Medulla oblongata (tissue), 1 donor: Measurements from ENCODE around the gene RAMAC.
"Not testable (repeated sequence)": the region's sequence is repeated elsewhere in the genome, so short reads cannot be mapped to it uniquely, and the experiment has no call there.

Experiments
- DNase-seq: peaks from one replicate; pipeline ENCODE4 v3.0.0-alpha.2; 2015; ENCODE audit errors: extremely low spot score

Gene RAMAC

GRCh38 chr15:83014205-83014653 lies 28.2 kb downstream of the RAMAC start:
- no peak for DNase-seq

- no peak for DNase-seq
Observed at GRCh38 chr15:83015361-83015760, 29.4 kb downstream of the RAMAC start.

GRCh38 chr15:83016906-83017305 lies 30.9 kb downstream of the RAMAC start:
- no peak for DNase-seq

GRCh38 chr15:83018436-83018835 lies 32.4 kb downstream of the RAMAC start:
- peak; percentile 10 for DNase-seq

GRCh38 chr15:83030021-83030420 lies 44.0 kb downstream of the RAMAC start:
- DNase-seq: no peak

GRCh38 chr15:83031234-83031633 lies 45.2 kb downstream of the RAMAC start:
- DNase-seq: not testable (repeated sequence)

GRCh38 chr15:83036253-83036652 lies 50.2 kb downstream of the RAMAC start:
- DNase-seq: no peak

- DNase-seq: no peak
Observed at GRCh38 chr15:83039206-83039605, 53.2 kb downstream of the RAMAC start.
